Naive thymus-derived CD4-positive, alpha-beta T cell (primary cell): Measurements from ENCODE around the gene GNRH2. TPM values are rescaled to one million over a fixed set of nuclear protein-coding genes. Genes with fewer than 3 reads are reported as not detected.
A peak's percentile ranks its signal among the peaks of the same experiment; 100 is the strongest.

Experiments used
- ATAC-seq: fragments of 150-1000 bp; cut with Tn5 transposase; 2 replicates; pipeline ENCODE4 v1.10.0; 2021; ENCODE audit warnings: mild to moderate bottlenecking, moderate library complexity
- CTCF ChIA-PET: fragments of 350-600 bp; sonication (Branson Sonifier 250); formaldehyde crosslinking; loops from one replicate; lab custom pipeline; 2021; ENCODE audit warnings: antibody characterized with exemption; lab: Charles Lee
- POLR2A ChIA-PET: fragments of 350-600 bp; sonication (Branson Sonifier 250); formaldehyde crosslinking; loops from one replicate; lab custom pipeline; 2021; ENCODE audit warnings: antibody characterized with exemption, inconsistent platforms; lab: Charles Lee
- DNase-seq, 9 donors: peaks; one replicate each; pipeline versions ENCODE4 v3.0.0 to v3.0.0-alpha.2; 2020 to 2022; ENCODE audit warnings: mixed read lengths in 1 of 9
- H3K27ac ChIP-seq: one replicate; pipeline ENCODE4 v1.7.0; 2013; ENCODE audit warnings: mild to moderate bottlenecking, low read depth, low read length, moderate library complexity
- H3K27me3 ChIP-seq, 2 donors: one replicate each; pipeline ENCODE4 v1.7.0; 2013; ENCODE audit warnings: low read length in 2 of 2, mild to moderate bottlenecking in 2 of 2, moderate library complexity in 2 of 2; ENCODE audit not compliant: control insufficient read depth in 2 of 2, insufficient read depth in 2 of 2
- H3K36me3 ChIP-seq, 3 experiments: 1 replicate in 2 of 3; 2 replicates in 1 of 3; pipeline ENCODE4 v1.7.0; 2013; ENCODE audit warnings: low read length in 3 of 3, mild to moderate bottlenecking in 3 of 3, moderate library complexity in 1 of 3; ENCODE audit not compliant: insufficient read depth in 3 of 3, control insufficient read depth in 2 of 3
- H3K4me1 ChIP-seq, 2 donors: one replicate each; pipeline ENCODE4 v1.7.0; 2013; ENCODE audit warnings: low read length in 2 of 2, mild to moderate bottlenecking in 2 of 2, moderate library complexity in 1 of 2; ENCODE audit not compliant: control insufficient read depth in 2 of 2, insufficient read depth in 2 of 2
- H3K4me3 ChIP-seq: 2 replicates; pipeline ENCODE4 v1.7.0; 2013; ENCODE audit warnings: mild to moderate bottlenecking, low read length
- H3K9me3 ChIP-seq, 3 experiments: 1 replicate in 2 of 3; 2 replicates in 1 of 3; pipeline ENCODE4 v1.7.0; 2013; ENCODE audit warnings: low read length in 3 of 3; ENCODE audit not compliant: control insufficient read depth in 2 of 3
- H3K27ac Mint-ChIP-seq, 9 donors: one replicate each; pipeline ENCODE4 v1.8.0; 2020 to 2022; ENCODE audit warnings: mixed read lengths in 9 of 9, mild to moderate bottlenecking in 8 of 9, moderate library complexity in 5 of 9, inconsistent platforms in 2 of 9
- H3K27me3 Mint-ChIP-seq, 5 donors: one replicate each; pipeline ENCODE4 v1.8.0; 2021 to 2022; ENCODE audit warnings: mixed read lengths in 5 of 5, mild to moderate bottlenecking in 1 of 5
- H3K36me3 Mint-ChIP-seq, 5 donors: one replicate each; pipeline ENCODE4 v1.8.0; 2020 to 2022; ENCODE audit warnings: mixed read lengths in 5 of 5, mild to moderate bottlenecking in 3 of 5, inconsistent platforms in 1 of 5
- H3K4me1 Mint-ChIP-seq, 7 donors: one replicate each; pipeline ENCODE4 v1.8.0; 2020 to 2022; ENCODE audit warnings: mixed read lengths in 7 of 7, mild to moderate bottlenecking in 3 of 7, inconsistent platforms in 1 of 7
- H3K4me3 Mint-ChIP-seq, 10 donors: one replicate each; pipeline ENCODE4 v1.8.0; 2020 to 2022; ENCODE audit warnings: mild to moderate bottlenecking in 10 of 10, mixed read lengths in 10 of 10, moderate library complexity in 6 of 10, inconsistent platforms in 2 of 10
- H3K9me3 Mint-ChIP-seq, 11 donors: one replicate each; pipeline ENCODE4 v1.8.0; 2020 to 2022; ENCODE audit warnings: mixed read lengths in 11 of 11, mild to moderate bottlenecking in 4 of 11, inconsistent platforms in 1 of 11, moderate library complexity in 1 of 11
- intact Hi-C, 2 donors: fragments of 100-400 bp; cut with micrococcal nuclease; formaldehyde crosslinking; loops; one replicate each; pipeline ENCODE4 v1.15.1; 2023
- polyA plus RNA-seq, 2 donors: library from polyadenylated mRNA; unstranded; fragments of 300-500 nt; fragmentation: Illumina TruSeq; gene quantifications; one replicate each; pipeline ENCODE4 v1.2.3, GENCODE V29; 2021
- total RNA-seq, 6 experiments: library from RNA in 5 of 6; stranded (reverse) in 5 of 6; gene quantifications; 1 replicate in 5 of 6; 2 replicates in 1 of 6; pipeline ENCODE4 v1.2.3 and lab custom pipeline; 2021 to 2026

Gene GNRH2
- total and polyA plus RNA-seq, 7 experiments from 2014 or later: 0.88 to 2.9 (median 1.4) TPM; not detected in 2

GRCh38 chr20:3039426-3039825, 4.0 kb upstream of the GNRH2 start:
- H3K36me3 ChIP-seq: peaks cover 21 to 59% (median 27%) of the 10 kb centered on the region in 3 experiments
- peaks cover 8 to 44% (median 14%) of the 10 kb centered on the region in 5 donors for H3K36me3 Mint-ChIP-seq
- H3K9me3 Mint-ChIP-seq: peaks cover 0 to 2% (median 0%) of the 10 kb centered on the region in 11 donors
- peak overlapping the region in 5 of 9 donors; percentile 10 to 64 (median 22) for H3K27ac Mint-ChIP-seq
- no peak overlapping the region for H3K4me3 Mint-ChIP-seq
- POLR2A ChIA-PET: no interaction called here
- H3K27ac ChIP-seq: no peak overlapping the region
- no peaks in the 10 kb centered on the region for H3K4me1 ChIP-seq
- no peaks in the 10 kb centered on the region for H3K27me3 Mint-ChIP-seq
- CTCF ChIA-PET: interaction anchor here (0.5 to 1.3 kb wide), 2 partner anchors 14 to 1709 kb away, joined by 3 to 7 read pairs; no protein-coding TSS in a partner anchor
- no peaks in the 10 kb centered on the region for H3K9me3 ChIP-seq
- intact Hi-C loops: no loop called here
- H3K4me3 ChIP-seq: no peak overlapping the region
- H3K27me3 ChIP-seq: no peaks in the 10 kb centered on the region
- peaks cover 0 to 15% (median 4%) of the 10 kb centered on the region in 7 donors for H3K4me1 Mint-ChIP-seq
- DNase-seq (no peak), ATAC-seq (no peak)

GRCh38 chr20:3040086-3040485, 3.3 kb upstream of the GNRH2 start:
- DNase-seq (no peak), ATAC-seq (no peak)
- H3K9me3 ChIP-seq: no peaks in the 10 kb centered on the region
- Mint-ChIP-seq H3K4me3 (no peak overlapping the region), H3K36me3 (peaks cover 8 to 38% (median 9%) of the 10 kb centered on the region in 5 donors), H3K27me3 (no peaks in the 10 kb centered on the region), H3K27ac (peak overlapping the region in 7 of 9 donors; percentile 12 to 71 (median 27)), H3K4me1 (peaks cover 3 to 18% (median 7%) of the 10 kb centered on the region in 7 donors), H3K9me3 (peaks cover 0 to 2% (median 0%) of the 10 kb centered on the region in 11 donors)
- intact Hi-C loops: no loop called here
- no peaks in the 10 kb centered on the region for H3K27me3 ChIP-seq
- peaks cover 21 to 54% (median 23%) of the 10 kb centered on the region in 3 experiments for H3K36me3 ChIP-seq
- ChIA-PET POLR2A (interaction anchor here (0.7 kb wide), 1 partner anchor 333 kb away, joined by 3 read pairs; no protein-coding TSS in a partner anchor), CTCF (interaction anchor here (1.3 kb wide), 1 partner anchor 14 kb away, joined by 7 read pairs; no protein-coding TSS in a partner anchor)
- peaks cover 1 to 2% of the 10 kb centered on the region in 2 donors for H3K4me1 ChIP-seq
- no peak overlapping the region for H3K4me3 ChIP-seq
- H3K27ac ChIP-seq: no peak overlapping the region

- no peaks in the 10 kb centered on the region for H3K9me3 ChIP-seq
- ATAC-seq (no peak), DNase-seq (no peak)
- Mint-ChIP-seq H3K9me3 (no peaks in the 10 kb centered on the region), H3K36me3 (peaks cover 0 to 23% (median 5%) of the 10 kb centered on the region in 5 donors), H3K27ac (peak overlapping the region in 6 of 9 donors; percentile 41 to 86 (median 68)), H3K4me3 (no peak overlapping the region), H3K27me3 (no peaks in the 10 kb centered on the region), H3K4me1 (peaks cover 10 to 25% (median 12%) of the 10 kb centered on the region in 7 donors)
- POLR2A ChIA-PET: no interaction called here
- CTCF ChIA-PET: no interaction called here
- H3K27ac ChIP-seq: no peak overlapping the region
- H3K36me3 ChIP-seq: peaks cover 14 to 35% (median 15%) of the 10 kb centered on the region in 3 experiments
- no peak overlapping the region for H3K4me3 ChIP-seq
- intact Hi-C loops: no loop called here
- H3K4me1 ChIP-seq: peaks cover 4 to 9% of the 10 kb centered on the region in 2 donors
- no peaks in the 10 kb centered on the region for H3K27me3 ChIP-seq
These were observed 1.5 kb upstream of the GNRH2 start for GRCh38 chr20:3041854-3042409.

GRCh38 chr20:3042625-3043024, 797 bp upstream of the GNRH2 start:
- ChIA-PET POLR2A (no interaction called here), CTCF (no interaction called here)
- no peak for ATAC-seq
- no peaks in the 10 kb centered on the region for H3K9me3 ChIP-seq
- H3K27ac ChIP-seq: no peak overlapping the region
- peaks cover 4 to 11% of the 10 kb centered on the region in 2 donors for H3K4me1 ChIP-seq
- Mint-ChIP-seq H3K27ac (peak overlapping the region in 4 of 9 donors; percentile 23 to 76 (median 47)), H3K4me3 (peak overlapping the region in 1 of 10 donors; percentile 32), H3K9me3 (no peaks in the 10 kb centered on the region), H3K27me3 (no peaks in the 10 kb centered on the region), H3K4me1 (peaks cover 12 to 27% (median 15%) of the 10 kb centered on the region in 7 donors), H3K36me3 (peaks cover 0 to 20% (median 5%) of the 10 kb centered on the region in 5 donors)
- no peaks in the 10 kb centered on the region for H3K27me3 ChIP-seq
- DNase-seq: no peak
- peaks cover 7 to 31% (median 12%) of the 10 kb centered on the region in 3 experiments for H3K36me3 ChIP-seq
- no peak overlapping the region for H3K4me3 ChIP-seq
- intact Hi-C loops: no loop called here

GRCh38 chr20:3044336-3044965, 1.0 kb downstream of the GNRH2 start:
- POLR2A ChIA-PET: interaction anchor here (0.6 to 1.5 kb wide), 3 partner anchors 9 to 60 kb away, joined by 3 to 5 read pairs (median 3); no protein-coding TSS in a partner anchor
- intact Hi-C loops: loop anchor here in 1 of 2 donors (2.0 kb wide), 1 partner anchor 172 kb away; the partner anchor contains the start of gene PTPRA
- DNase-seq: no peak
- H3K4me3 ChIP-seq: no peak overlapping the region
- H3K27ac ChIP-seq: no peak overlapping the region
- Mint-ChIP-seq H3K9me3 (no peaks in the 10 kb centered on the region), H3K27me3 (no peaks in the 10 kb centered on the region), H3K4me3 (peak overlapping the region in 7 of 10 donors; percentile 59 to 94 (median 92)), H3K4me1 (peaks cover 12 to 29% (median 15%) of the 10 kb centered on the region in 7 donors), H3K27ac (peak overlapping the region in 4 of 9 donors; percentile 36 to 79 (median 70)), H3K36me3 (peaks cover 0 to 15% (median 3%) of the 10 kb centered on the region in 5 donors)
- H3K27me3 ChIP-seq: no peaks in the 10 kb centered on the region
- H3K36me3 ChIP-seq: peaks cover 0 to 31% (median 0%) of the 10 kb centered on the region in 3 experiments
- ATAC-seq: no peak
- H3K4me1 ChIP-seq: peaks cover 4 to 11% of the 10 kb centered on the region in 2 donors
- no peaks in the 10 kb centered on the region for H3K9me3 ChIP-seq
- CTCF ChIA-PET: no interaction called here

- peak overlapping the region; percentile 69 to 90 (median 79) for H3K27ac Mint-ChIP-seq
- H3K4me3 Mint-ChIP-seq: peak overlapping the region; percentile 82 to 95 (median 92)
- intact Hi-C loops: loop anchor here (1.0 to 5.0 kb wide), 8 partner anchors 112 to 393 kb away; partner anchors contain the start of genes PTPRA (in 2 of the 2), EBF4 (in 1 of the 2), FASTKD5 (in 1 of the 2) and ITPA (in 1 of the 2)
- no peaks in the 10 kb centered on the region for H3K27me3 ChIP-seq
- no peaks in the 10 kb centered on the region for H3K27me3 Mint-ChIP-seq
- peak overlapping the region; percentile 70 for H3K27ac ChIP-seq
- peaks cover 0 to 31% (median 4%) of the 10 kb centered on the region in 3 experiments for H3K36me3 ChIP-seq
- no peaks in the 10 kb centered on the region for H3K9me3 ChIP-seq
- H3K4me1 Mint-ChIP-seq: peaks cover 12 to 25% (median 18%) of the 10 kb centered on the region in 7 donors
- peaks cover 0 to 18% (median 3%) of the 10 kb centered on the region in 5 donors for H3K36me3 Mint-ChIP-seq
- ATAC-seq (peak; percentile 64), DNase-seq (peak in 6 of 9 donors; percentile 22 to 34 (median 26))
- H3K4me1 ChIP-seq: peaks cover 4 to 11% of the 10 kb centered on the region in 2 donors
- no peaks in the 10 kb centered on the region for H3K9me3 Mint-ChIP-seq
- ChIA-PET POLR2A (interaction anchor here (0.5 to 1.5 kb wide), 6 partner anchors 25 to 272 kb away, joined by 3 to 4 read pairs (median 3); no protein-coding TSS in a partner anchor), CTCF (no interaction called here)
- H3K4me3 ChIP-seq: peak overlapping the region; percentile 91
These were observed 1.8 kb downstream of the GNRH2 start for GRCh38 chr20:3045042-3045815.
